Natural killer cell (primary cell): ENCODE results near the gene BMF. TPM values are rescaled to one million over a fixed set of nuclear protein-coding genes. Genes with fewer than 3 reads are reported as not detected.

Source experiments
- ATAC-seq, 3 donors: fragments of 150-1000 bp in 2 of 3; fragments of 200-7000 bp in 1 of 3; cut with Tn5 transposase; 1 replicate in 1 of 3; 2 replicates in 2 of 3; pipeline ENCODE4 v1.10.0; 2021; ENCODE audit warnings: mild to moderate bottlenecking in 2 of 3, moderate library complexity in 2 of 3
- DNase-seq, 2 donors: peaks; one replicate each; pipeline versions ENCODE4 v3.0.0 to v3.0.0-alpha.2; 2013 to 2021; ENCODE audit warnings: mixed read lengths in 1 of 2
- H3K27ac ChIP-seq: one replicate; pipeline ENCODE4 v1.5.1; 2013; ENCODE audit warnings: mild to moderate bottlenecking, low read length
- H3K27me3 ChIP-seq: one replicate; pipeline ENCODE4 v1.6.1; 2013; ENCODE audit warnings: low read length; ENCODE audit not compliant: control insufficient read depth, insufficient read depth
- H3K36me3 ChIP-seq: one replicate; pipeline ENCODE4 v1.6.1; 2013; ENCODE audit warnings: low read length; ENCODE audit not compliant: control insufficient read depth, insufficient read depth
- H3K4me1 ChIP-seq: one replicate; pipeline ENCODE4 v1.6.1; 2013; ENCODE audit warnings: low read length; ENCODE audit not compliant: control insufficient read depth, insufficient read depth
- H3K4me3 ChIP-seq: one replicate; pipeline ENCODE4 v1.5.1; 2013; ENCODE audit warnings: low read length
- H3K9me3 ChIP-seq: one replicate; pipeline ENCODE4 v1.6.1; 2013; ENCODE audit warnings: low read length; ENCODE audit not compliant: control insufficient read depth, insufficient read depth
- H3K27ac Mint-ChIP-seq, 2 donors: one replicate each; pipeline ENCODE4 v1.8.0; 2022; ENCODE audit warnings: mild to moderate bottlenecking in 2 of 2, mixed read lengths in 2 of 2, moderate library complexity in 1 of 2
- H3K27me3 Mint-ChIP-seq, 2 donors: one replicate each; pipeline ENCODE4 v1.8.0; 2022; ENCODE audit warnings: low read depth in 2 of 2, mixed read lengths in 2 of 2
- H3K36me3 Mint-ChIP-seq: one replicate; pipeline ENCODE4 v1.8.0; 2022; ENCODE audit warnings: mixed read lengths
- H3K4me1 Mint-ChIP-seq, 2 donors: one replicate each; pipeline ENCODE4 v1.8.0; 2022; ENCODE audit warnings: mixed read lengths in 2 of 2
- H3K4me3 Mint-ChIP-seq: one replicate; pipeline ENCODE4 v1.8.0; 2022; ENCODE audit warnings: mild to moderate bottlenecking, moderate library complexity, mixed read lengths
- H3K9me3 Mint-ChIP-seq, 2 donors: one replicate each; pipeline ENCODE4 v1.8.0; 2022; ENCODE audit warnings: mixed read lengths in 2 of 2
- CTCF ChIP-seq: fragments of 200-600 bp; IDR thresholded peaks from one replicate; pipeline ENCODE4 v1.8.0; 2022; ENCODE audit warnings: antibody characterized with exemption
- WGBS: methylation state at CpG from one replicate; pipeline ENCODE4 v1.1.7; 2013; ENCODE audit warnings: missing lambda C conversion rate; ENCODE audit not compliant: insufficient coverage; 5-methylcytosine and 5-hydroxymethylcytosine counted together
- intact Hi-C: fragments of 100-400 bp; cut with micrococcal nuclease; formaldehyde crosslinking; loops from one replicate; pipeline ENCODE4 v1.14.2; 2022
- total RNA-seq, 4 donors: library from RNA; stranded (reverse); fragments of 120-200 nt in 1 of 4; gene quantifications; one replicate each; pipeline versions ENCODE4 v1.2.3 to v1.2.4, GENCODE V29; 2013 to 2022

The BMF gene
- total RNA-seq, 3 donors from 2014 or later (not counting 1 experiment from before 2014, with no cell fraction given): 7.6 to 10.5 (median 9.8) TPM

DNA sequence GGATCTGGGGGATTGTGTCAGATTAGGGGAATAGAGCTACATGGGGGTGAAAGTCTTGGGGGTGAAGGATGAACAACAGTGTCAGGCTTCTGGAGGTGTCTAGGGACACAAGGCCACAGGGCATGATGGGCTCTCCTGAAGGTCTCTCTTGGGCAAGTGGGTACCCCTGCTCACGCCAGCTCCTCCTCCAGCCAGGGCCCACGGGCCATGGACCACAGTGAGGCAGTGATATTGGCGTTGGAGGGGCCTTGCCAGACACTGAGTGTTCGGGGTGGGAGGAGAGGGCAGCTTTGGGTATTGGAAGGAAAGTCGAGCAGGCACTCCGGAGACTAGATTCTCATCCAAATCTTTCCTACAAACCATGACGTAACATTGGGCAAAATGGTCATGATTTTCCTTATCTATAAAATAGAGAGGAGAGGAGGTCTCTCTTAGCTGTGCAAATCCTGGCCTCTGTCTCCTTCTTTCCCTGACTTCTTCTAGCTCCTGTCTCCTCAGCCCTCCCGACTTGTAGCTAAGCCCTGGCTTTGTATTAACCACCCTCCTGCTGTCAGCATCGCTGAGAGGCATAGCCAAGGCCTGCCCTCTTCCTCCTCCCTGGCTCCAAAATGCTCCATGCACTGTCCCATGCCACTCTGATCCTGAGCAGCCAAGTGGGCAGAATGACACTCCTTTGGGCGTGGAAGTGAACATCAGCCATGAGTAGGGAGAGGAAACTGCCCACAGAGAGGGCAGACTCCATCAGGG lies 45.7 kb downstream of the BMF start:
- DNase-seq: no peak
- H3K9me3 ChIP-seq: no peaks in the 10 kb centered on the region
- Mint-ChIP-seq H3K4me1 (peaks cover 8 to 9% of the 10 kb centered on the region in 2 donors), H3K4me3 (no peak overlapping the region), H3K9me3 (no peaks in the 10 kb centered on the region), H3K27ac (no peak overlapping the region), H3K36me3 (no peaks in the 10 kb centered on the region), H3K27me3 (no peaks in the 10 kb centered on the region)
- no peaks in the 10 kb centered on the region for H3K27me3 ChIP-seq
- TF ChIP-seq CTCF: no peak
- ATAC-seq: no peak
- peaks cover 3% of the 10 kb centered on the region for H3K4me1 ChIP-seq
- H3K27ac ChIP-seq: no peak overlapping the region
- WGBS: 94% methylated on average over 7 of the region's 10 CpGs
- intact Hi-C loops: no loop called here
- H3K36me3 ChIP-seq: no peaks in the 10 kb centered on the region
- H3K4me3 ChIP-seq: no peak overlapping the region

GRCh38 chr15:40061212-40061901 lies 47.3 kb downstream of the BMF start:
- peaks cover 8 to 12% of the 10 kb centered on the region in 2 donors for H3K4me1 Mint-ChIP-seq
- H3K9me3 Mint-ChIP-seq: no peaks in the 10 kb centered on the region
- no peak overlapping the region for H3K27ac Mint-ChIP-seq
- H3K4me1 ChIP-seq: peaks cover 3% of the 10 kb centered on the region
- no peak overlapping the region for H3K4me3 Mint-ChIP-seq
- no peaks in the 10 kb centered on the region for H3K36me3 Mint-ChIP-seq
- no peaks in the 10 kb centered on the region for H3K36me3 ChIP-seq
- H3K27ac ChIP-seq: no peak overlapping the region
- DNase-seq (no peak), ATAC-seq (peak; percentile 53 to 66 (median 59))
- no peaks in the 10 kb centered on the region for H3K27me3 ChIP-seq
- no peak overlapping the region for H3K4me3 ChIP-seq
- WGBS: 60% methylated on average over 13 of the region's 15 CpGs
- intact Hi-C loops: no loop called here
- H3K9me3 ChIP-seq: no peaks in the 10 kb centered on the region
- no peaks in the 10 kb centered on the region for H3K27me3 Mint-ChIP-seq
- no peak for TF ChIP-seq CTCF

DNA sequence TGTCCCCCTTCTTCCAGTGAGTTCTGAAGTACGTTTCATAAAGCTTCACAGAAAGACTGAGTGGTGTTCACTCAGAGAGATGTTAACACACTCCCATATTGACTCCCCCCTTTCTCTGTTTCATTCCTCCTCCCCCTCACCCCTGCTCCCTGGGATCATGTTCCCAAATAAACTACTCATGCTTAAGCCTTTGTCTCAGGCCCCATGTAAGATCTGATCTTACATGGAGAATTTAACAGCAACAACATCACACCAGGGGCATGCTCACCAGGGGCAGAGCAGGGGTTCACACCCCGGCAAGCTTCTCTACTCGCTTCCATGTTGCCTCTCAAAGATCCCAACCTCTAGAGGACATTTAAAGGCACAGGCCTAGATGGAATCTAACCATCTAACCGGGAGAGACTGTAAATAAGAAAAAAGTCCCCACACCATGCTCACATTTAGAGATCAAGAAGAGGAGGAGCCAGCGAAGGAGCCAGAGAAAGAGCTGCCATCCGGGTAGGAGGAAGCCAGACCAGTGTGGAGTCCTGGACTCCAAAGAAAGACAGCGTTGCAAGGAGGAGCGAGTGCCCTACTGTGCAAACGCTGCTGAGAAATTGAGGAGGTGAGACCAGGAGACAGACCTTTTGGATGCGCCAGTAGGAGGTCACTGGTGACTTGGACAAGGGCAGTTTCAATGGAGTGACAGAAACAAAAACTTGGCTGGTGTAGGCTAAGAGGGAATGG lies 48.3 kb downstream of the BMF start:
- Mint-ChIP-seq H3K27me3 (no peaks in the 10 kb centered on the region), H3K4me1 (peaks cover 10 to 12% of the 10 kb centered on the region in 2 donors), H3K36me3 (no peaks in the 10 kb centered on the region), H3K9me3 (no peaks in the 10 kb centered on the region), H3K27ac (no peak overlapping the region), H3K4me3 (no peak overlapping the region)
- DNase-seq (no peak), ATAC-seq (no peak)
- Histone ChIP-seq H3K4me3 (no peak overlapping the region), H3K27ac (no peak overlapping the region), H3K4me1 (peaks cover 12% of the 10 kb centered on the region), H3K36me3 (no peaks in the 10 kb centered on the region), H3K27me3 (no peaks in the 10 kb centered on the region), H3K9me3 (no peaks in the 10 kb centered on the region)
- 95% methylated on average over 10 of the region's 10 CpGs for WGBS
- TF ChIP-seq CTCF: no peak
- intact Hi-C loops: no loop called here
